ENCODE data around the gene ETV2.

DNA sequence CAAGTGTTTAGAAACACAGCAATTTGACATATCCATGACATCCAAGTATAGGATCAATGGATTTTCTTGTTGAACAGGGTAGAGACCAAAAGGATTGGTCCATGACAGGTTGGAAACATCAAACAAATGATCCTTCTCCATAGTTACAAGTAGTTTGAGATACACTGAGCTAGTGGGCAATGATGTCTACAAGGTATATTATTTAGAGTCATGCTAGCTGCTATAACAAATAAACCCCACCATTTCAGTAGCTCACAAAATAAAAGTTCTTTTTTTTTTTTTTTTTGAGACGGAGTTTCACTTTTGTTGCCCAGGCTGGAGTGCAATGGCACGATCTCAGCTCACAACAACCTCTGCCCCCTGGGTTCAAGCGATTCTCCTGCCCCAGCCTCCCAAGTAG, 33.9 kb upstream of the ETV2 start:
- TF ChIP-seq CTCF (IDR thresholded peaks at IDR 0.05) = no peak
- TF ChIP-seq POLR2A (IDR thresholded peaks at IDR 0.05) = no peak

All from upper lobe of left lung (tissue), 4 donors.